HAP-1 (cell line): ENCODE data around the gene ZNF618.
A peak's percentile ranks its signal among the peaks of the same experiment; 100 is the strongest.

Source experiments
- DNase-seq, 2 experiments: peaks; one replicate each; pipeline ENCODE4 v3.0.0-alpha.2; 2016 to 2020; ENCODE audit warnings: low spot score in 2 of 2
- H3K27me3 ChIP-seq: fragments of 250-450 bp; sonication (Bioruptor Pico); 2 replicates; pipeline ENCODE4 v1.5.1; 2020; ENCODE audit warnings: low read depth, mild to moderate bottlenecking, moderate library complexity
- H3K36me3 ChIP-seq: fragments of 250-450 bp; sonication (Bioruptor Pico); replicated peaks from 2 replicates; pipeline ENCODE4 v1.5.1; 2020; ENCODE audit warnings: mild to moderate bottlenecking
- H3K4me1 ChIP-seq: fragments of 250-450 bp; sonication (Bioruptor Pico); 2 replicates; pipeline ENCODE4 v1.5.1; 2020; ENCODE audit warnings: mild to moderate bottlenecking
- H3K4me3 ChIP-seq: fragments of 250-450 bp; sonication (Bioruptor Pico); 2 replicates; pipeline ENCODE4 v1.5.1; 2020; ENCODE audit warnings: mild to moderate bottlenecking, moderate library complexity
- H3K9me3 ChIP-seq: fragments of 250-450 bp; sonication (Bioruptor Pico); 2 replicates; pipeline ENCODE4 v1.5.1; 2020; ENCODE audit warnings: mild to moderate bottlenecking, moderate library complexity
- in situ Hi-C: fragments of 300-500 bp; cut with MboI; formaldehyde crosslinking; loops from 3 replicates; pipeline ENCODE4 v1.14.3; 2020; ENCODE audit warnings: low sequenced_read_pairs, inconsistent platforms, mixed read lengths

Gene ZNF618

DNA sequence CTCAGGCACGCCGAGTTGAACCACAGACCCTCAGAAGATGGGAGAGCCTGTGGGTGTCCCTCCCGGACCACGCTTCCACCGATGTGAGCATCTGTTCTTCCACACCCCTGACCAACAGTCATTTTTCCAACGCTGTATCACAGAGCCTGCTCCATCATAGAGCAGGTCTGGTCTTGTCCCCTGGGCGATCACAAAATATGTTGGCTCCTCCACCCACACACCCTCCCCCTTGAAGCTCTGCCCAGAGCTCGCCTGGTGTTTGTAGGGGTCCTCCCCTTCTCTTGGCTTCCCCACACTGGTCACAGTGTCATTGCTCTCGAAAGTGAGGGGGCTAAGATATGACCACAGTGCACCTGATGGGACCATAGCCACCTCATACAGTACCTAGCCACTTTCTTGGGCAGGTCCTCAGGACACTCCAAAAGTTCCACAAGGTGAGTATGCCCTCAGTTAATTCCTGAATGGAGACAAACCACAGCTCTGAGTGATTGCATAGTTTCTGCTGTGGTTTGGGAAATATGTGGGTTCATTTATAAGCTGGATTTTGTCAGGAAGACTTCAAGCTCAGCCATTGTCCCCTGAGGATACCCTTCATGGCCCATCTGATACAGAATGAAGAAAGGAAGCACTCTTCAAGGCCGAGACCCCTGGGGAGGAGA lies 3.5 kb upstream of the ZNF618 start:
- Histone ChIP-seq H3K27me3 (0 out of 2 replicates have a peak, but pooled peaks cover under 1% of the 10 kb centered on the region), H3K4me3 (no peak overlapping the region), H3K4me1 (peaks cover 2% of the 10 kb centered on the region; the same call in 1 of the 2 replicates), H3K36me3 (no peaks in the 10 kb centered on the region), H3K9me3 (no peaks in the 10 kb centered on the region)
- in situ Hi-C loops = no loop called here
- no peak for DNase-seq

DNA sequence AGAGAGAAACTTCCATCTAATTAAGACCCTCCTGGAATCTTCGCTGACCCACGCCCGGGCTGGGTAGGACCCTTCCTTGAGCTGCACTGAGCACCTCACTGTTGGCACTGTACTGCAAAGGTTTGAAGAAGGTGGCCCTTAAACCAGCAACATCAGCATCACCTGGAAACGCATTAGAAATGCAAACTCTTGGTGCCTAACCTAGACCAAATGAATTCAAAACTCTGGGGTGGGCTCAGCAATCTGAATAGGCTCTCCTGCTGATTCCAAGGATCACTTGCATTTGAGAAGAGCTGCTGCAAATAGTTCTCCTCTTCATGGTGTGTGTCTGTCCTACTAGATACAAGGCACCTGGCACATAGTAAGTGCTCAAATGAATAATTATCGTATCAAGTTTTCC lies 2.7 kb upstream of the ZNF618 start:
- no peaks in the 10 kb centered on the region for H3K36me3 ChIP-seq
- no peak for DNase-seq
- H3K9me3 ChIP-seq = no peaks in the 10 kb centered on the region
- H3K27me3 ChIP-seq = no peaks in the 10 kb centered on the region
- in situ Hi-C loops = no loop called here
- peaks cover 2% of the 10 kb centered on the region; the same call in 1 of the 2 replicates for H3K4me1 ChIP-seq
- H3K4me3 ChIP-seq = no peak overlapping the region

DNA sequence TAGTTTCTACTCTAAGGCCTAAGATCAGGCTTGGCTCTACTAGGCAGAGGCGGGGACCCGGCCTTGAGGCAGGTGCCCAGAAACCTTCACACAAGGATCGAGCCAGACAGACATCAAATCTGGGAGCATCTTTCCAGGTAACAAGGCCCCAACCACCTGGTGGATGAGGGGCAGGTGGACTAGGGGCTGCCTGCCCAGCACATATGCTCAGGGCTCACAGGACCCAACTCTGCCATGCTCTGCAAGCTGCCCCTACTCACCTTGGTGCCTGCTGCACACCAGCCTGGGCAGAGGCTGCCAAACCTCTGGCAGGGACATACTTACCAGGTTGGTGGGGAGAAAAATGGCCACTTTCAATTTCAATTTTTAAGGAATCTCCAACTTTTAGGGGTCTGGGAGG lies 2.2 kb upstream of the ZNF618 start:
- no peaks in the 10 kb centered on the region for H3K27me3 ChIP-seq
- DNase-seq = no peak
- no peak overlapping the region for H3K4me3 ChIP-seq
- H3K36me3 ChIP-seq = no peaks in the 10 kb centered on the region
- no peaks in the 10 kb centered on the region for H3K9me3 ChIP-seq
- in situ Hi-C loops = no loop called here
- H3K4me1 ChIP-seq = peaks cover 2% of the 10 kb centered on the region; the same call in 1 of the 2 replicates

DNA sequence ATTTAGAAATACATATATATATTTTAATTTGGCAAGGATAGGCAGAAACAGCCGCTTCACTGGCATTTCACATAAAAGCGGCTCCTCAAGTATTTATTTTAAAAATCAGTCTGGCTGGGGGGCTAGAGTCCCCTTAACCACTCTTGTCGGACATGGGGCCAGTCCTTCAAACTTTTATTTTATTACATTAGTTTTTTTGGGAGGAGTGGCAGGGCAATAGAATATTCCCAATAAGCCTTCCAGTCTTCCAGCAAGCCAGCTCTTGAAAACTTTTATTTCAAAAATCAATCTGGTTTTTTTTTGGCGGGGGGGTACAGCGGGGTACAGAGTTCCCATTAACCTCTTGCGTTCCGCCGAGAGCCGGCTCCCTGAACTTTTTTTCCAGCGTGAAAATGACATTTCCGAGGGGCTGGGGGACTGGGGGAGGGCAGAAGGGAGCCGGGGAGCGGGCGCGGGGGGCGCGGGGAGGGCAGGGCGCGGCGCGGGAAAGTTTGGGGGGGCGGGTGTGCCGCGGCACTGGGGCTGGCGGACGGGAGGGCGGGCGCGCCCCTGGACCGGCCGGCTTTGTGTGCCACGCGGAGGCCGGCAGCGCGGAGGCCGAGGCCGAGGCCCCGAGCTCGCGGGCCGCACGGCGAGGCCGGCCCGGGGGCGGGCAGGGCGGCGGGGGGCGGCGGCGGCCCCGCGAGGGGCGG lies 504 bp upstream of the ZNF618 start:
- H3K36me3 ChIP-seq = 0 out of 2 replicates have a peak, but pooled peaks cover under 1% of the 10 kb centered on the region
- H3K27me3 ChIP-seq = no peaks in the 10 kb centered on the region
- no peaks in the 10 kb centered on the region for H3K9me3 ChIP-seq
- H3K4me1 ChIP-seq = peaks cover 2% of the 10 kb centered on the region; the same call in 1 of the 2 replicates
- H3K4me3 ChIP-seq = peak overlapping the region; percentile 19
- peak in 1 of 2 experiments; percentile 26 for DNase-seq
- in situ Hi-C loops = no loop called here

DNA sequence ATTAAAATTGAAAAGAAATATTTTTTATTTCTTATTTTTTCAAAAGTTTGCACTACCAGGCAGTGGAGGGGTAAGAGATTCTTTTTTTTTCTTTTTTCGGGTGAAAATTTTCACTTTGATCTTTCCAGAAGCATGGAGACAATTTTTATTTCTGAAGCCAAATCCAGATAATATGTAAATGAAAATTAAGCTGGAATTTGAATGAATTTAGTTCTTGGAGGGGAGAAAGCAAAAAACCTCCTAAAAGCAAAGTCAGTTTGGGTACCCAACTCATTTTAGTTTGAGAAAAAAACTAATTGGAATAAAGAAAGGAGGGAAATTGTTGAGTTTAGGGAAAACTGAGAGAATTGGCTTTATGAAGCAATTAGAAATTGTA lies 872 bp downstream of the ZNF618 start:
- Histone ChIP-seq H3K4me1 (peaks cover 2% of the 10 kb centered on the region; the same call in 1 of the 2 replicates), H3K4me3 (peak overlapping the region; percentile 88), H3K9me3 (no peaks in the 10 kb centered on the region), H3K27me3 (no peaks in the 10 kb centered on the region), H3K36me3 (0 out of 2 replicates have a peak, but pooled peaks cover 2% of the 10 kb centered on the region)
- in situ Hi-C loops = no loop called here
- no peak for DNase-seq

DNA sequence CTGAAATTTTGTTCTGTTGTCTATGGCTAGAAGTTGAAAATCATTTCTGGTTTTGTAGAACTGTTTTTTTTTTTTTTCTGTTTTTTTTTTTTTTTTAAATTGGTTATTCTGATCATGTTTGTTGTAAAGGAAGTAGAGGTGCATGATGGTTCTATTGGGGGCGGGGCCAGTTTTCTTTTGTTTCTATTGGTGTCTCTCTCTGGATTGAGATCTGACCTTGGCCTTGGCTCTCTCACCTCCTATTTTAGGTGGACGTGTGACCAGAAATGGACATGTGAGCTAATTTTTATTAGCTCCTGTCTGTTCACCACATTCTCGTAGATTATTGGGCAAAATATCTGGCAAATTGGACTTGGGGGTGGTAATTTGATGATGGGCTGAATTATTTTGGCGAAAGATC lies 3.2 kb downstream of the ZNF618 start:
- Histone ChIP-seq H3K9me3 (no peaks in the 10 kb centered on the region), H3K36me3 (0 out of 2 replicates have a peak, but pooled peaks cover 2% of the 10 kb centered on the region), H3K4me1 (peaks cover 2% of the 10 kb centered on the region; the same call in 1 of the 2 replicates), H3K27me3 (no peaks in the 10 kb centered on the region), H3K4me3 (no peak overlapping the region)
- in situ Hi-C loops = no loop called here
- DNase-seq = no peak

DNA sequence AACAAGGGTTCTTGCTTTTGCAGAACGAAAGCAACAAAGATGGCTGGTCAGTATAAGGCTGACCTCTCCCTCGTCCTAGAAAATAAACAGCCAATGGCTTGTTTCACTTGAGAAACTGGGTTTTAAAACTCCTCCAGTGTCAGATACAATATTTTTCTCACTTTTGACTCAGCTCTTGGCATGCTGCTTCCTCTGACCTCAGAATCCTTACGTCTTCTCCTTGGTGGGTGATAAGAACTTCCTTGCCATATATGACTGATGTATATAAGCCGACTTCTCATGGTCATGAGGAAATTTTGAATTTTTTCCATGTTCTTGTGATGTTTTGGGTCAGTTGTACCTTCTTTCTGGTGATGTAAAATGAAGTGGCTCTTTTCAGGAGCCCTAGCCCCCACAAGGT lies 3.8 kb downstream of the ZNF618 start:
- DNase-seq = no peak
- Histone ChIP-seq H3K36me3 (0 out of 2 replicates have a peak, but pooled peaks cover 2% of the 10 kb centered on the region), H3K4me3 (no peak overlapping the region), H3K9me3 (no peaks in the 10 kb centered on the region), H3K4me1 (peaks cover 2% of the 10 kb centered on the region; the same call in 1 of the 2 replicates), H3K27me3 (no peaks in the 10 kb centered on the region)
- in situ Hi-C loops = no loop called here

DNA sequence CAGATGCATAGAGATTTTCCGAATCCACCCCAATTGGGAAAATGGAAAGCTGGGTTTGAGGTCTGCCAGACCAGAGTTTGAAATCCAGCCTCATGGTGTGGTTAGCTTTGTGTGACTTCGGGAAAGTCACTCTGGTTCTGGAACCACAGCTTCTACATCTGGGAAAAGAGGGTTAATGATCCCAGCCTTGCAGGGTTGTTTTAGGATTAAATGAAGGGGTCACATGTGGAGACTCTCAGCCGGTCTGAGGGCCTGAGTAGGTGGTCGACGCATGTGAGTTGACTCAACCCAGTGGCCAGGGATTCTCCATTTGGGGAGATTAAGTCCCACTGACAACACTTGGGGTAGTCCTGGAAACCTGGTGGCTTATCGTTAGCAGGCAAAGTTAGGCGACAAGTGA lies 6.1 kb downstream of the ZNF618 start:
- Histone ChIP-seq H3K9me3 (no peaks in the 10 kb centered on the region), H3K36me3 (0 out of 2 replicates have a peak, but pooled peaks cover 2% of the 10 kb centered on the region), H3K4me3 (no peak overlapping the region), H3K4me1 (no peaks in the 10 kb centered on the region; the same call in 1 of the 2 replicates), H3K27me3 (no peaks in the 10 kb centered on the region)
- in situ Hi-C loops = no loop called here
- DNase-seq = no peak

DNA sequence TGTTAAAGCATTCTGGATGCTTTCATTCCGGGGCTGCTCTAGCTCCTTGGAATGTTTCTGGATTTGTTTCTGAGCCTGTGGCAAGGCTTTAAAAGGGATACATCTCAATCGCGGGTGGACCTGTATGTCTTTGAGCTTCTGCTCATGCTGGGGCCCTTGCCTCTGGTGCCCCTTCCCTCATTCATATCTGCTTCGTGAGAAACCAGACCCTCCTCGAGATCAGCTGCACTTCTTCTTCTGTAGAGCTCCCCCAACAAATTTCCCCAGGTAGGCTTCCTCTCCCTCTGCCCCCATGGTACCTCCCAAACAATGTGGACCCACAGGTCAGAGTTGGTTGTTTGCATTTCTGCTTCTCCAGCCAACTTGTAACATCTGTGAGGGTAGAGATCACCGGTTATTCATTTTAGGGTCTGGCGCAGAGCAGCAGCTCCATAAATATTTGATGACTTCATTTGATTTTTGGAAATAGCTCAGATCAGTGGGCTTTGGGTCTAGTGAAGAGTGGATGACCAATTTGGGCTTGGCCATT lies 6.6 kb downstream of the ZNF618 start:
- no peak overlapping the region for H3K4me3 ChIP-seq
- no peaks in the 10 kb centered on the region for H3K27me3 ChIP-seq
- no peak for DNase-seq
- in situ Hi-C loops = no loop called here
- H3K9me3 ChIP-seq = no peaks in the 10 kb centered on the region
- H3K4me1 ChIP-seq = no peaks in the 10 kb centered on the region; the same call in 1 of the 2 replicates
- H3K36me3 ChIP-seq = 0 out of 2 replicates have a peak, but pooled peaks cover 2% of the 10 kb centered on the region

DNA sequence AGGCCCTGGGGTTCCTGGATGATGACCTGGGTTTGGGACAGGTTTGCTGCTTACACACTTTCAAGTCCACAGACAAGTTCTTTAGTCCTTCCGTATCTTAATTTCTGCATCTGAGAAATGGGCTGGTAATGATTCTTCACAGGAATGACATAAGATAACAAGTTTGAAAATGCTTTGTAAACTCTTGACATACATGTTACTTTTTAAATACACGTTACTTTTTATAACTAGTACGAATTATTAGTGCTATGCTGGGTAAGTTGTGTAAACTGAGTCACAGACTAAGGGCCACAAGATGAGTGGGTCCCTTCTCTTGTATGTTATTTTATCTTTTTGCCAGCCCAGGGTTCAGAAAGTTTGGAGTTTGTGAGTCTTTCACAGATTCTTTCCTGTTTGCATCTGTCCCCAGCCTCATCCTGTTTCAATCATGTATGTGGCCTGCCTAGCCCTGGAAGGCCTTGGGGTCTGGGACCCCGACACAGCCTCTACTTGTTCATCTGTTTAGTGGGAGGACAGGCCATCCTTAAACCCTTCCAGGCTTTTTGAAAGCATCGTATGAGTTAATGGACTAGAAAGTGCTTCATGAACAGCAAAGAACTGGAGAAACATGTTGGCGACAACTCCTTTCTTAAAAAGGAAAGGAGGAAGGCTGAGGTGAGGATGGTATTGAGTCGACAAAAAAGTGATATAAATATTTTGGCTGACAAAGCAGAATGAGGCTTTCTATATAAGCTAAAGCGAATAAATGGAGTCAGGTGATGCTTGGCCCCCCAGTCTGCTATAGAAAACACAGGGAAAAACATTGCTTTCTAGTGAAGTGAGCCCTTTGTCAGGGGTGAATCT lies 9.3 kb downstream of the ZNF618 start:
- no peak for DNase-seq
- H3K27me3 ChIP-seq = no peaks in the 10 kb centered on the region
- H3K36me3 ChIP-seq = 0 out of 2 replicates have a peak, but pooled peaks cover 2% of the 10 kb centered on the region
- in situ Hi-C loops = no loop called here
- no peaks in the 10 kb centered on the region; the same call in 1 of the 2 replicates for H3K4me1 ChIP-seq
- no peak overlapping the region for H3K4me3 ChIP-seq
- H3K9me3 ChIP-seq = no peaks in the 10 kb centered on the region

DNA sequence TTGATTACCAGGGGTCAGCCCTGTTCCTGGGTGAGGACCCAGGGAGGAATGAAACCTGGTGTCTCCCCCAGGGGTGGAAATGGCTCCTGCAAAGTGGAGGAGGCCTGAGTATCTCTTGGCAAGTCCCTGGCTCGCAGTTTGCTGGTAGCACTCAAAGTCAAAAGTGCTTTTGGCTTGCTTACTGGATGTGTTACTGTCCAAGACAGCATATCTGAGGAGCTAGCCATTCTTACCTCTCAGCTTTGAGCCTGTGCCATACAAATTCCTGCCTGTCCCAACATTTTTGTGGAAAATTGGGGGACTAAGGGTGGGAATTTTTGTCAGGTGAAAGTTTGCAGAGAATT lies 9.9 kb downstream of the ZNF618 start:
- Histone ChIP-seq H3K9me3 (no peaks in the 10 kb centered on the region), H3K4me3 (no peak overlapping the region), H3K4me1 (no peaks in the 10 kb centered on the region; the same call in 1 of the 2 replicates), H3K36me3 (no peaks in the 10 kb centered on the region), H3K27me3 (no peaks in the 10 kb centered on the region)
- DNase-seq = no peak
- in situ Hi-C loops = no loop called here

DNA sequence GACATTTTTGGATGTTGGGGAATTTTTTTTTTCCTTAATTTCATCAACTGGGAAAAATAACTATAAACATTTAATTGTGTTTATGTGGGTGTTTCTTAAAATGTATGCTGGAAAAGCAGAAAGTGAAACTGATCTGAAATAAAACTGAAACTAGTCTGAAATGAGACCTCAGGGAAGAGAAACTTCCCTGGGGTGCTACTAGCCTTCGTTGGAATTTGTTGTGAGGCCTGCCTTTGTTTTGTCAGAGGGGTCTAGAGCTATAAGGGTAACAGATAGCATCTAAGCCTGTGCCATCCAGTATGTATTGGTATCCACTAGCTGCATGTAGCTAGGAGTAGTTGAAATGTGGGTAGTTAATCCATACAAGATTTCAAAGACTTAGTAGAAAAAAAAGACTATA lies 10.4 kb downstream of the ZNF618 start:
- H3K36me3 ChIP-seq = no peaks in the 10 kb centered on the region
- H3K27me3 ChIP-seq = no peaks in the 10 kb centered on the region
- no peaks in the 10 kb centered on the region; the same call in 1 of the 2 replicates for H3K4me1 ChIP-seq
- no peak overlapping the region for H3K4me3 ChIP-seq
- in situ Hi-C loops = no loop called here
- no peak for DNase-seq
- H3K9me3 ChIP-seq = no peaks in the 10 kb centered on the region

DNA sequence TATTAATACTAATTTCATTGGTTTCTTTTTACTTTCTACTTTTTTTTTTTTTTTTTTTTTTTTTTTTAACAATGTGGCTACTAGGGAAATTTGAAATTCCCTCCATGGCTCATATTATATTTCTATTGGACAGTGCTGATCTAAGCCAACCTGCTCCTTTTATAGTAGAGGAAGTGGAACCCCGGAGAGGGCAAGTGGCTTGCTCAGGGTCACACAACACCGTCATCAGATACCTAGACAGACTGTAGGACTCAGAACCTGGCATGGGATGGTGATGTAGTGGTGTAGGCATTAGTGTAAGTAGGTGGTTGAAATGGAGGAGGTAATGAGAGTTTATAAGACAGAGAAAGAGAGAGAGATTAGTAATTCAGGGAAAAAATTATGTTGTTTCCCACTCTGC lies 10.8 kb downstream of the ZNF618 start:
- no peak for DNase-seq
- no peaks in the 10 kb centered on the region for H3K36me3 ChIP-seq
- no peak overlapping the region for H3K4me3 ChIP-seq
- H3K9me3 ChIP-seq = no peaks in the 10 kb centered on the region
- no peaks in the 10 kb centered on the region; the same call in 1 of the 2 replicates for H3K4me1 ChIP-seq
- no peaks in the 10 kb centered on the region for H3K27me3 ChIP-seq
- in situ Hi-C loops = no loop called here
